Effector memory CD4-positive, alpha-beta T cell (primary cell): Measurements from ENCODE around the gene KLRF2.

ENCODE experiments used
- DNase-seq, 3 donors: peaks; one replicate each; pipeline ENCODE4 v3.0.0-alpha.2; 2020
- H3K27ac ChIP-seq: 2 replicates; pipeline ENCODE4 v1.7.0; 2013; ENCODE audit warnings: mild to moderate bottlenecking, low read length, moderate library complexity; ENCODE audit not compliant: insufficient read depth, poor library complexity, severe bottlenecking
- H3K27me3 ChIP-seq: replicated peaks from 2 replicates; pipeline ENCODE4 v1.7.0; 2013; ENCODE audit warnings: mild to moderate bottlenecking, low read length; ENCODE audit not compliant: insufficient read depth, control insufficient read depth, poor library complexity, severe bottlenecking
- H3K36me3 ChIP-seq: 2 replicates; pipeline ENCODE4 v1.7.0; 2013; ENCODE audit warnings: mild to moderate bottlenecking, low read length, moderate library complexity; ENCODE audit not compliant: control insufficient read depth, insufficient read depth
- H3K4me1 ChIP-seq: 2 replicates; pipeline ENCODE4 v1.7.0; 2013; ENCODE audit warnings: low read length, mild to moderate bottlenecking; ENCODE audit not compliant: control insufficient read depth, insufficient read depth, poor library complexity, severe bottlenecking
- H3K4me3 ChIP-seq: 2 replicates; pipeline ENCODE4 v1.7.0; 2013; ENCODE audit warnings: low read length, low read depth, mild to moderate bottlenecking; ENCODE audit not compliant: insufficient read depth, poor library complexity, severe bottlenecking
- H3K9me3 ChIP-seq: 2 replicates; pipeline ENCODE4 v1.7.0; 2013; ENCODE audit warnings: mild to moderate bottlenecking, low read length, moderate library complexity; ENCODE audit not compliant: control insufficient read depth

The KLRF2 gene

GRCh38 chr12:9881988-9882387 lies 699 bp downstream of the KLRF2 start:
- H3K4me1 ChIP-seq = no peaks in the 10 kb centered on the region
- DNase-seq = no peak

DNA sequence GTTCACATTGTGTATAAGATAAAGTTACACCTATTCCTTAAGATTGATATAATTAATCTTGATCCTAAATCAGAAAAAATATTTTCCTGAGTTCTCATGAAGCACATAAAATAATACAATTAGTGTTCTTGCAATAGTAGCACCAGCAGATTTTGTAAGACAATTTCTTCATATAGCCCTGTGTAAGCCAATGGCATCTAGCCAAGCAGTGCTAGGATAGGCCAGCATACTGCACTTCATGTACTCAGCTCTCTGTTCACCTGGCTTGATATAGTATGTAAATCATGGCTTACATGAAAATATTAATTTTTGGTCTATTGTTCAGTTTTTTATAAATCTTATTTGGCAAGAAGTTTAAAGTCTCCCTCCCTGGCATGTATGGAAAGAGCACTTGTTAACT lies 1.9 kb downstream of the KLRF2 start:
- DNase-seq = no peak
- Histone ChIP-seq H3K4me3 (no peak overlapping the region), H3K36me3 (no peaks in the 10 kb centered on the region), H3K9me3 (no peaks in the 10 kb centered on the region), H3K27ac (no peak overlapping the region), H3K27me3 (no peaks in the 10 kb centered on the region), H3K4me1 (no peaks in the 10 kb centered on the region)

More at GRCh38 chr12:9881988-9882387, 699 bp downstream of the KLRF2 start:
- Histone ChIP-seq H3K27ac (no peak overlapping the region), H3K27me3 (no peaks in the 10 kb centered on the region), H3K4me3 (no peak overlapping the region), H3K9me3 (no peaks in the 10 kb centered on the region), H3K36me3 (no peaks in the 10 kb centered on the region)

GRCh38 chr12:9888665-9889273 lies 7.5 kb downstream of the KLRF2 start:
- Histone ChIP-seq H3K9me3 (no peaks in the 10 kb centered on the region), H3K4me1 (no peaks in the 10 kb centered on the region), H3K36me3 (no peaks in the 10 kb centered on the region), H3K4me3 (no peak overlapping the region), H3K27me3 (no peaks in the 10 kb centered on the region), H3K27ac (no peak overlapping the region)
- DNase-seq = no peak

DNA sequence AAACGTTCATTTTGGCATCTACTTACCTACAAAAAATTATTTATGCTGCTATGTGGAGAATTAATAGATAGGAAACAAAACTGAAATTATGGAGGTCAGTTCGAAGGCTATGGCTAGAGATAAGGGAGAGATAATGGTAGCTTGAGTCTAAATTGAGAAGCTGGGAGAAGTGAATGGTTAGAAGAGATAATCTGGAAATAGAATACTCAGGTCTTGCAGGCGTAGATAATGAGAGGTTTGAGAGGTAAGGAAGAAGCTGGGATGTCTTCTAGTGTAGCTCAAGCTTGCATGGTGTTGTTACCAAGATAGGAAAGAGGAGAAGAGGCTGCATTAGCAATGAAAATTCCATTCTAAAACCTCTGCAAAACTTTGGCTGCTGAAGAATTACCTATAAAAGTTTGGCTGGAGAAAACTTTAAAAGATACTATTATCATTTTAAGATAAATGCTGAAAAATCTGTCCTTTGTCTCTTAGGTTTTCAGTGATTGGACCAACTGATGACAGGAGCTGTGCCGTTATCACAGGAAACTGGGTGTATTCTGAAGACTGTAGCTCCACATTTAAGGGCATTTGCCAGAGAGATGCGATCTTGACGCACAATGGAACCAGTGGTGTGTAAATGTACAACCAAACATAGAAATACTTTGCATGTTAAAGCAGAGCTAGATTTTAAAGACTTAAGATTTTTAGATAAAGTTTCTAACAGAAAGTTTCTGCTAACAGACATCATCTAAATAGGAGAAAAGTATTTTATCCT lies 14.1 kb downstream of the KLRF2 start:
- H3K27me3 ChIP-seq = no peaks in the 10 kb centered on the region
- no peaks in the 10 kb centered on the region for H3K36me3 ChIP-seq
- H3K9me3 ChIP-seq = no peaks in the 10 kb centered on the region
- H3K27ac ChIP-seq = no peak overlapping the region
- no peaks in the 10 kb centered on the region for H3K4me1 ChIP-seq
- no peak for DNase-seq
- H3K4me3 ChIP-seq = no peak overlapping the region

- no peaks in the 10 kb centered on the region for H3K36me3 ChIP-seq
- no peak for DNase-seq
- H3K9me3 ChIP-seq = peaks cover 4% of the 10 kb centered on the region
- no peak overlapping the region for H3K27ac ChIP-seq
- no peaks in the 10 kb centered on the region for H3K4me1 ChIP-seq
- no peak overlapping the region for H3K4me3 ChIP-seq
- H3K27me3 ChIP-seq = no peaks in the 10 kb centered on the region
These were observed 16.2 kb downstream of the KLRF2 start for GRCh38 chr12:9897535-9897934.

- Histone ChIP-seq H3K36me3 (no peaks in the 10 kb centered on the region), H3K27ac (no peak overlapping the region), H3K27me3 (no peaks in the 10 kb centered on the region), H3K4me3 (no peak overlapping the region), H3K4me1 (no peaks in the 10 kb centered on the region), H3K9me3 (peaks cover 7% of the 10 kb centered on the region)
- no peak for DNase-seq
These were observed 17.9 kb downstream of the KLRF2 start for GRCh38 chr12:9899209-9899608.

GRCh38 chr12:9900930-9901329 lies 19.6 kb downstream of the KLRF2 start:
- Histone ChIP-seq H3K27me3 (no peaks in the 10 kb centered on the region), H3K4me3 (no peak overlapping the region), H3K36me3 (no peaks in the 10 kb centered on the region), H3K9me3 (peaks cover 7% of the 10 kb centered on the region), H3K4me1 (no peaks in the 10 kb centered on the region), H3K27ac (no peak overlapping the region)
- no peak for DNase-seq

DNA sequence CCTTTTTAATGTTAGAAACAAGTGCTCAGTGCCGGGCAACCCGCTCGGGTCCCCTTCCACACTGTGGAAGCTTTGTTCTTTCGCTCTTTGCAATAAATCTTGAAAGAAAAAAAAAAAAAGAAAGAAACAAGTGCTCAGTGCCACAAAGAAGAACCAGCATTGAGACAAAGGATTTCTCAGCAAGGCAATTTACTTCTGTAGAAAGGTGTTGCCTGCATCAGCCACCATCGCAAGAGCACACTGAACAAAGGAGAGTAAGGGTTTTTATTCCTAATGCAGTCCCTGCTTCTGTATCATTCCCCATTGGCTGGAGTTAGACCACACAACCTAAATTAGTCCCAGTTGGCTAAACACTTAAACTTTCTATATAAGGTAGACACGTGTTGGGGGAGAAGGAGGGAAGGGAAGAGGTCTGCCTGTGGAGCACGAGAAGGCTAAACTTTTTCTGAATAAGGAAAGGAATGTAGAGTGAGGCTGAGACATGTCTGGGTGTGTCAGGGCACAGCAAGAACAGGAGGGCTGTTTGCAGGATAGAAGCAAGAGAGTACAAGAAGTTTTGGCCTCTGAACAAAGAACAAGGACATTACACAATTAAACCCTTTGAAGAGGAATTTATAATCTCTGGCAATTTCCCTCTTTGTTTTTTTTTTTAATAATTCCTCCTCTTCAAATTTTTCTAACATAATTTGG lies 21.4 kb downstream of the KLRF2 start:
- Histone ChIP-seq H3K4me3 (no peak overlapping the region), H3K36me3 (no peaks in the 10 kb centered on the region), H3K9me3 (peaks cover 7% of the 10 kb centered on the region), H3K27me3 (no peaks in the 10 kb centered on the region), H3K4me1 (peaks cover 5% of the 10 kb centered on the region), H3K27ac (no peak overlapping the region)
- DNase-seq = no peak

GRCh38 chr12:9906873-9907272 lies 25.6 kb downstream of the KLRF2 start:
- DNase-seq = peak in 2 of 3 donors; percentile 1 to 7
- no peaks in the 10 kb centered on the region for H3K27me3 ChIP-seq
- no peak overlapping the region for H3K4me3 ChIP-seq
- H3K27ac ChIP-seq = no peak overlapping the region
- no peaks in the 10 kb centered on the region for H3K36me3 ChIP-seq
- peaks cover 24% of the 10 kb centered on the region for H3K9me3 ChIP-seq
- peaks cover 5% of the 10 kb centered on the region for H3K4me1 ChIP-seq

- Histone ChIP-seq H3K36me3 (no peaks in the 10 kb centered on the region), H3K4me3 (no peak overlapping the region), H3K27me3 (no peaks in the 10 kb centered on the region), H3K9me3 (peaks cover 18% of the 10 kb centered on the region), H3K4me1 (peaks cover 5% of the 10 kb centered on the region), H3K27ac (no peak overlapping the region)
- no peak for DNase-seq
These were observed 26.5 kb downstream of the KLRF2 start for GRCh38 chr12:9907769-9908168.
